ENCODE data around the gene SMAD3. TPM values are rescaled to one million over a fixed set of nuclear protein-coding genes. Genes with fewer than 3 reads are reported as not detected.

Gene SMAD3
- total and polyA plus RNA-seq, 2 donors = 8.8 to 21.6 TPM

GRCh38 chr15:67138891-67139855, 73.8 kb downstream of the SMAD3 start:
- Histone ChIP-seq H3K36me3 (ENCODE audit: control insufficient read depth in 2 of 2, insufficient read depth in 2 of 2, low read length in 1 of 2) (no peaks in the 10 kb centered on the region), H3K27me3 (ENCODE audit: control insufficient read depth in 2 of 2, insufficient read depth in 1 of 2, low read length in 1 of 2) (no peaks in the 10 kb centered on the region), H3K9me3 (ENCODE audit: control insufficient read depth in 2 of 2, insufficient read depth in 1 of 2, low read length in 1 of 2) (no peaks in the 10 kb centered on the region), H3K4me1 (ENCODE audit: control insufficient read depth in 2 of 2, insufficient read depth in 2 of 2, low read length in 2 of 2) (peaks cover 14 to 57% of the 10 kb centered on the region in 2 donors), H3K4me3 (ENCODE audit: low read length in 2 of 2) (no peak overlapping the region), H3K27ac (ENCODE audit: low read depth in 1 of 2, low read length in 1 of 2) (peak overlapping the region; percentile 58 to 81)
- WGBS = 92% methylated on average over 11 of the region's 11 CpGs
- DNase-seq (ENCODE audit: low read depth in 6 of 9, low spot score in 9 of 9) = no peak

GRCh38 chr15:67140078-67140833, 74.9 kb downstream of the SMAD3 start:
- Histone ChIP-seq H3K27ac (ENCODE audit: low read depth in 1 of 2, low read length in 1 of 2) (peak overlapping the region; percentile 33 to 75), H3K4me1 (ENCODE audit: control insufficient read depth in 2 of 2, insufficient read depth in 2 of 2, low read length in 2 of 2) (peaks cover 6 to 56% of the 10 kb centered on the region in 2 donors), H3K27me3 (ENCODE audit: control insufficient read depth in 2 of 2, insufficient read depth in 1 of 2, low read length in 1 of 2) (no peaks in the 10 kb centered on the region), H3K36me3 (ENCODE audit: control insufficient read depth in 2 of 2, insufficient read depth in 2 of 2, low read length in 1 of 2) (no peaks in the 10 kb centered on the region), H3K4me3 (ENCODE audit: low read length in 2 of 2) (no peak overlapping the region), H3K9me3 (ENCODE audit: control insufficient read depth in 2 of 2, insufficient read depth in 1 of 2, low read length in 1 of 2) (no peaks in the 10 kb centered on the region)
- no peak for DNase-seq (ENCODE audit: low read depth in 6 of 9, low spot score in 9 of 9)
- 69% methylated on average over 9 of the region's 9 CpGs for WGBS

DNA sequence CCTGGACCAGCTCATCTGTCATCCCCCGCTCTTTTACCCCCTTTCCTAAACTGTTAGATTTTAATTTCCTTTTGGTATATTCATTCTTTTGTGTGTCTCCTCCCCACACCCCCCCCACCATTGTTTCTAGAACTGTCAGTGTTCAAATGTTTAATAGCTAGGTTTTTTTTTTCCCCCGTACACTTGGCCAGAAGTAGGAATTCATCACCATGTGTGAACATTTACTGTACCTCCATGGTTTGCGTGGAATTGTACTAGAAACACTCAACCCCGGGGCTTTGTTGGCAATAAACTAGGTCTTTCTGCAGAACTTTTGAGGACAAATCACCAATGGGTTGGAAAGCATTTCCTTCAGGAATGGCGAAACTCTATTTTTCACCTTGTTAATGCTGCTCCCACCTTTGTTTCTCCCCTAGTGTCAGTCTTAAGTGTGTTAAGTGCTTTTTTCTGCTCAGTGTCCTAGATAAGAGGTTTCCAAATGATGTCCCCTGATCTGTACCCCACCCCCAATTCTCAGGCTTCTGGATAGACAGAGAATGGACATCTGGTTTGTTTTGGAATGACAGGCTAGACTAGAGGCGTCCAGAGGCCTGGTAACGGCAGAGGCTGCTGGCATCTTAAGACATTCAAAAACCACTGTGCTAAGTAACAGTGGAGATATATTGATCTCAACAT, 76.8 kb downstream of the SMAD3 start:
- H3K4me3 ChIP-seq (ENCODE audit: low read length in 2 of 2) = no peak overlapping the region
- no peaks in the 10 kb centered on the region for H3K36me3 ChIP-seq (ENCODE audit: control insufficient read depth in 2 of 2, insufficient read depth in 2 of 2, low read length in 1 of 2)
- H3K27ac ChIP-seq (ENCODE audit: low read depth in 1 of 2, low read length in 1 of 2) = no peak overlapping the region
- 97% methylated on average over 7 of the region's 7 CpGs for WGBS
- peaks cover 13 to 59% of the 10 kb centered on the region in 2 donors for H3K4me1 ChIP-seq (ENCODE audit: control insufficient read depth in 2 of 2, insufficient read depth in 2 of 2, low read length in 2 of 2)
- H3K9me3 ChIP-seq (ENCODE audit: control insufficient read depth in 2 of 2, insufficient read depth in 1 of 2, low read length in 1 of 2) = no peaks in the 10 kb centered on the region
- DNase-seq (ENCODE audit: low read depth in 6 of 9, low spot score in 9 of 9) = no peak
- no peaks in the 10 kb centered on the region for H3K27me3 ChIP-seq (ENCODE audit: control insufficient read depth in 2 of 2, insufficient read depth in 1 of 2, low read length in 1 of 2)

DNA sequence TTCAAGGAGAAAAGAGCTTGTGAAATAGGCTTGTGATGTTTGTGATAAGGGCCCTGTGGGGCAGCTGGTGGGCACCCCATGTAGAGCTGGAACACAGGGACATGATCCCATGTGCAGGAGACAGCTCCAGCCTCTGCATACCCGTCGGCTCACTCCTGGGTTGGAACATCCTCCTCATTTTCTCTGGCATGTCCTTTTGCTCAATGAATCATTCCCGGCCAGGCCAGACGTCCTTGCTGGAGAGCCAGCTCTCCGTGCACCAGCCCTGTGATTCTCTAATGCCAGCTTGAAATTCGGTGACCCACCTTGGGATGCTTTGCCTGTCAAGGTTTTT, 77.3 kb downstream of the SMAD3 start:
- Histone ChIP-seq H3K4me1 (ENCODE audit: control insufficient read depth in 2 of 2, insufficient read depth in 2 of 2, low read length in 2 of 2) (peaks cover 17 to 62% of the 10 kb centered on the region in 2 donors), H3K4me3 (ENCODE audit: low read length in 2 of 2) (no peak overlapping the region), H3K36me3 (ENCODE audit: control insufficient read depth in 2 of 2, insufficient read depth in 2 of 2, low read length in 1 of 2) (no peaks in the 10 kb centered on the region), H3K9me3 (ENCODE audit: control insufficient read depth in 2 of 2, insufficient read depth in 1 of 2, low read length in 1 of 2) (no peaks in the 10 kb centered on the region), H3K27me3 (ENCODE audit: control insufficient read depth in 2 of 2, insufficient read depth in 1 of 2, low read length in 1 of 2) (no peaks in the 10 kb centered on the region), H3K27ac (ENCODE audit: low read depth in 1 of 2, low read length in 1 of 2) (peak overlapping the region in 1 of 2 donors; percentile 54)
- WGBS = 94% methylated on average over 6 of the region's 6 CpGs
- DNase-seq (ENCODE audit: low read depth in 6 of 9, low spot score in 9 of 9) = no peak

DNA sequence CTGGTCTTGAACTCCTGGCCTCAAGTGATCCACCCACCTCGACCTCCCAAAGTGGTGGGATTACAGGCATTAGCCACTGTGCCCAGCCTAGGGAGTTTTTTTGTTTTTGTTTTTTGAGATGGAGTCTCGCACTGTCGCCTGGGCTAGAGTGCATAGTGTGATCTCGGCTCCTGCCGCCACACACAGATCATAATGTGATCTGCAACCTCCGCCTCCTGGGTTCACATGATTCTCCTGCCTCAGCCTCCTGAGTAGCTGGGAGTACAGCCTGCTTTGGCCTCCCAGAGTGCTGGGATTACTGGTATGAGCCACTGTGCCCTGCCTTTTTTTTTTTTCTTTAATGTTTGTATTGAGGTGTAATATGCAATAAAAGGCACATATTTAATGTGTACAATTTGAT, 78.2 kb downstream of the SMAD3 start:
- peaks cover 26 to 66% of the 10 kb centered on the region in 2 donors for H3K4me1 ChIP-seq (ENCODE audit: control insufficient read depth in 2 of 2, insufficient read depth in 2 of 2, low read length in 2 of 2)
- no peaks in the 10 kb centered on the region for H3K27me3 ChIP-seq (ENCODE audit: control insufficient read depth in 2 of 2, insufficient read depth in 1 of 2, low read length in 1 of 2)
- WGBS = 97% methylated on average over 6 of the region's 6 CpGs
- no peak overlapping the region for H3K4me3 ChIP-seq (ENCODE audit: low read length in 2 of 2)
- no peak for DNase-seq (ENCODE audit: low read depth in 6 of 9, low spot score in 9 of 9)
- H3K27ac ChIP-seq (ENCODE audit: low read depth in 1 of 2, low read length in 1 of 2) = no peak overlapping the region
- no peaks in the 10 kb centered on the region for H3K9me3 ChIP-seq (ENCODE audit: control insufficient read depth in 2 of 2, insufficient read depth in 1 of 2, low read length in 1 of 2)
- H3K36me3 ChIP-seq (ENCODE audit: control insufficient read depth in 2 of 2, insufficient read depth in 2 of 2, low read length in 1 of 2) = no peaks in the 10 kb centered on the region

GRCh38 chr15:67144609-67145311, 79.4 kb downstream of the SMAD3 start:
- DNase-seq (ENCODE audit: low read depth in 6 of 9, low spot score in 9 of 9) = peak in 1 of 9 donors; percentile 66
- Histone ChIP-seq H3K4me1 (ENCODE audit: control insufficient read depth in 2 of 2, insufficient read depth in 2 of 2, low read length in 2 of 2) (peaks cover 33 to 69% of the 10 kb centered on the region in 2 donors), H3K9me3 (ENCODE audit: control insufficient read depth in 2 of 2, insufficient read depth in 1 of 2, low read length in 1 of 2) (no peaks in the 10 kb centered on the region), H3K27ac (ENCODE audit: low read depth in 1 of 2, low read length in 1 of 2) (no peak overlapping the region), H3K27me3 (ENCODE audit: control insufficient read depth in 2 of 2, insufficient read depth in 1 of 2, low read length in 1 of 2) (no peaks in the 10 kb centered on the region), H3K4me3 (ENCODE audit: low read length in 2 of 2) (no peak overlapping the region), H3K36me3 (ENCODE audit: control insufficient read depth in 2 of 2, insufficient read depth in 2 of 2, low read length in 1 of 2) (no peaks in the 10 kb centered on the region)
- WGBS = 68% methylated on average over 7 of the region's 7 CpGs

- peaks cover 36 to 70% of the 10 kb centered on the region in 2 donors for H3K4me1 ChIP-seq (ENCODE audit: control insufficient read depth in 2 of 2, insufficient read depth in 2 of 2, low read length in 2 of 2)
- no peaks in the 10 kb centered on the region for H3K9me3 ChIP-seq (ENCODE audit: control insufficient read depth in 2 of 2, insufficient read depth in 1 of 2, low read length in 1 of 2)
- 97% methylated on average over 4 of the region's 4 CpGs for WGBS
- DNase-seq (ENCODE audit: low read depth in 6 of 9, low spot score in 9 of 9) = no peak
- no peaks in the 10 kb centered on the region for H3K27me3 ChIP-seq (ENCODE audit: control insufficient read depth in 2 of 2, insufficient read depth in 1 of 2, low read length in 1 of 2)
- H3K27ac ChIP-seq (ENCODE audit: low read depth in 1 of 2, low read length in 1 of 2) = no peak overlapping the region
- no peak overlapping the region for H3K4me3 ChIP-seq (ENCODE audit: low read length in 2 of 2)
- H3K36me3 ChIP-seq (ENCODE audit: control insufficient read depth in 2 of 2, insufficient read depth in 2 of 2, low read length in 1 of 2) = no peaks in the 10 kb centered on the region
These were observed 79.9 kb downstream of the SMAD3 start for GRCh38 chr15:67145312-67145610.

DNA sequence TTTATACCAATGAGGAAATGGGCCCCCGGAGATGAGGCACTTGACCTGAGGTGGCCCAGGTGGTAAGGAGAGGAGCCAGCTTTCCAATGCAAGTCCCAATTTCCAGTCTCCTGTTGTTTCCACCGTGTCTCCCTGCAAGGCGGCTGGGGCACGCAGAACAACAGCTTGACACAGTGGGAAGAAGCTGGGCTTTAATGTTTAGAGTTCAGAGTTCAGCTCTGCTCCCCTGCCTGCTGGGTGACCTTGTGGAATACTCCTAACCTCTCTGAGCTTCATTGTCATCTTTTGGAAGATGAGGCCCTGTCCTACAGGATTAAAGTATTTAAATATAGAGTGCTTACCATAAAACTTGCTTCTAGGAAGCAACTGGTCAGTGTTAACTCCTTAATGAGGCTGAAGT, 80.3 kb downstream of the SMAD3 start:
- no peak for DNase-seq (ENCODE audit: low read depth in 6 of 9, low spot score in 9 of 9)
- Histone ChIP-seq H3K4me1 (ENCODE audit: control insufficient read depth in 2 of 2, insufficient read depth in 2 of 2, low read length in 2 of 2) (peaks cover 36 to 69% of the 10 kb centered on the region in 2 donors), H3K27ac (ENCODE audit: low read depth in 1 of 2, low read length in 1 of 2) (peak overlapping the region in 1 of 2 donors; percentile 81)

More for the DNA sequence above, 80.3 kb downstream of the SMAD3 start:
- 91% methylated on average over 4 of the region's 4 CpGs for WGBS
- no peak overlapping the region for H3K4me3 ChIP-seq (ENCODE audit: low read length in 2 of 2)
- no peaks in the 10 kb centered on the region for H3K9me3 ChIP-seq (ENCODE audit: control insufficient read depth in 2 of 2, insufficient read depth in 1 of 2, low read length in 1 of 2)
- H3K27me3 ChIP-seq (ENCODE audit: control insufficient read depth in 2 of 2, insufficient read depth in 1 of 2, low read length in 1 of 2) = no peaks in the 10 kb centered on the region
- H3K36me3 ChIP-seq (ENCODE audit: control insufficient read depth in 2 of 2, insufficient read depth in 2 of 2, low read length in 1 of 2) = no peaks in the 10 kb centered on the region
